Fibroblast of lung (primary cell): ENCODE measurements around the gene RREB1.

Experiments
- EZH2 ChIP-seq: IDR thresholded peaks from 2 replicates; pipeline ENCODE4 v1.5.1; 2012; ENCODE audit warnings: low read length, control low read depth, mild to moderate bottlenecking; ENCODE audit errors: missing control alignments
- TF ChIP-seq, protein P1 (sequence below), 2 donors: IDR thresholded peaks in 1 of 2; conservative IDR thresholded peaks in 1 of 2; 1 replicate in 1 of 2; 2 replicates in 1 of 2; pipeline ENCODE4 v1.5.1; 2011 to 2012; ENCODE audit warnings: low read length in 2 of 2, control low read depth in 1 of 2, inconsistent platforms in 1 of 2, low read depth in 1 of 2, mild to moderate bottlenecking in 1 of 2

GRCh38 chr6:7073821-7074525 lies 33.8 kb upstream of the RREB1 start:
- TF ChIP-seq, protein P1, sequence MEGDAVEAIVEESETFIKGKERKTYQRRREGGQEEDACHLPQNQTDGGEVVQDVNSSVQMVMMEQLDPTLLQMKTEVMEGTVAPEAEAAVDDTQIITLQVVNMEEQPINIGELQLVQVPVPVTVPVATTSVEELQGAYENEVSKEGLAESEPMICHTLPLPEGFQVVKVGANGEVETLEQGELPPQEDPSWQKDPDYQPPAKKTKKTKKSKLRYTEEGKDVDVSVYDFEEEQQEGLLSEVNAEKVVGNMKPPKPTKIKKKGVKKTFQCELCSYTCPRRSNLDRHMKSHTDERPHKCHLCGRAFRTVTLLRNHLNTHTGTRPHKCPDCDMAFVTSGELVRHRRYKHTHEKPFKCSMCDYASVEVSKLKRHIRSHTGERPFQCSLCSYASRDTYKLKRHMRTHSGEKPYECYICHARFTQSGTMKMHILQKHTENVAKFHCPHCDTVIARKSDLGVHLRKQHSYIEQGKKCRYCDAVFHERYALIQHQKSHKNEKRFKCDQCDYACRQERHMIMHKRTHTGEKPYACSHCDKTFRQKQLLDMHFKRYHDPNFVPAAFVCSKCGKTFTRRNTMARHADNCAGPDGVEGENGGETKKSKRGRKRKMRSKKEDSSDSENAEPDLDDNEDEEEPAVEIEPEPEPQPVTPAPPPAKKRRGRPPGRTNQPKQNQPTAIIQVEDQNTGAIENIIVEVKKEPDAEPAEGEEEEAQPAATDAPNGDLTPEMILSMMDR (conservative IDR thresholded peaks at IDR 0.05 in 1 of 2, IDR thresholded peaks at IDR 0.05 in 1 of 2; ENCODE audit: low read depth in 1 of 2, low read length in 2 of 2) = no peak
- no peak for TF ChIP-seq EZH2
